ENCODE data around the gene ZNF497. TPM values are rescaled to one million over a fixed set of nuclear protein-coding genes. Genes with fewer than 3 reads are reported as not detected.

ZNF497 gene
- total and polyA plus RNA-seq, 2 of the 13 experiments (the other 11 are each of a cell fraction or from before 2014, with no cell fraction given): 1.5 to 1.9 TPM

DNA sequence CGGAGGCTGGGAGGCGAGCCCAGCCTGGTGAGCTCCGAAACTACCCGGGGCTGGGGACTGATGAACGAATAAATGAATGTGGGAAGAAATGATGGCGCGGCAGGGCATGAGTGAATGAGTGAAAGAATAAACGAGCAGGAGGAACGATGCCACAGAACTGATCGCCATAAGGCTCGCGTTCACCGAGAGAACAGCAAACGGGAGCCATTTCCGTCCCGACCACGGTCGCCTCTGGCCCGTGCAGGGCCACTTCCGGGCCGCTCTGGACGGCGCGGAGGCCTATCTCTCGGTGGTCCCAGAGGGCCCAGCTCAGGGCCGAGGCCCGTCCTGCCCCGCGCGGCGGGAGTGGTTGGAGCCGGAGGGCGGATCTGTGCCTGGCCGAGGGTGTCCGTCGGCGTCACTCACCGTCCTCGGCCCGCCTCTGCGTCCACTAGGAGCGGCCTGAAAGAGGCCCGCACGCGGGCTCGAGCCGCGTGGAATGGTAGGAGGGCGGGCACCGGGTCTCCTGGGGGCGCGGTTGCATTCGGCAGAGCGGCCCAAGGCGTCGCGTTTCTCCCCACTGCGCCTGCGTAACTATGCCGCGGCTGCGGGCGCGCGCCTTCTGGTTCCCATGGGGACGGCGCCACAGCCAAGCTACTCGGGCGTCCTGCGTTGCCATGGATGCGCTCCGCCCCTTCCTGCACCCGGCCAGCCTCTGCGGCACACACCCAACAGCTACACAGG lies at the start of gene ZNF497 (continued):
- TF ChIP-seq, protein P1, sequence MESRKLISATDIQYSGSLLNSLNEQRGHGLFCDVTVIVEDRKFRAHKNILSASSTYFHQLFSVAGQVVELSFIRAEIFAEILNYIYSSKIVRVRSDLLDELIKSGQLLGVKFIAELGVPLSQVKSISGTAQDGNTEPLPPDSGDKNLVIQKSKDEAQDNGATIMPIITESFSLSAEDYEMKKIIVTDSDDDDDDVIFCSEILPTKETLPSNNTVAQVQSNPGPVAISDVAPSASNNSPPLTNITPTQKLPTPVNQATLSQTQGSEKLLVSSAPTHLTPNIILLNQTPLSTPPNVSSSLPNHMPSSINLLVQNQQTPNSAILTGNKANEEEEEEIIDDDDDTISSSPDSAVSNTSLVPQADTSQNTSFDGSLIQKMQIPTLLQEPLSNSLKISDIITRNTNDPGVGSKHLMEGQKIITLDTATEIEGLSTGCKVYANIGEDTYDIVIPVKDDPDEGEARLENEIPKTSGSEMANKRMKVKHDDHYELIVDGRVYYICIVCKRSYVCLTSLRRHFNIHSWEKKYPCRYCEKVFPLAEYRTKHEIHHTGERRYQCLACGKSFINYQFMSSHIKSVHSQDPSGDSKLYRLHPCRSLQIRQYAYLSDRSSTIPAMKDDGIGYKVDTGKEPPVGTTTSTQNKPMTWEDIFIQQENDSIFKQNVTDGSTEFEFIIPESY (CRISPR knock-in tag; IDR thresholded peaks at IDR 0.05): no peak
- TF ChIP-seq ZNF615 (CRISPR knock-in tag; IDR thresholded peaks at IDR 0.05; ENCODE audit: borderline replicate concordance): 0 out of 2 replicates have a peak, but pooled peaks have one; percentile 38
- peak; percentile 93 for TF ChIP-seq POLR2G (IDR thresholded peaks at IDR 0.05; ENCODE audit: low read depth, low read length)
- no peak for TF ChIP-seq ARNT (IDR thresholded peaks at IDR 0.05)
- TF ChIP-seq, protein P2, sequence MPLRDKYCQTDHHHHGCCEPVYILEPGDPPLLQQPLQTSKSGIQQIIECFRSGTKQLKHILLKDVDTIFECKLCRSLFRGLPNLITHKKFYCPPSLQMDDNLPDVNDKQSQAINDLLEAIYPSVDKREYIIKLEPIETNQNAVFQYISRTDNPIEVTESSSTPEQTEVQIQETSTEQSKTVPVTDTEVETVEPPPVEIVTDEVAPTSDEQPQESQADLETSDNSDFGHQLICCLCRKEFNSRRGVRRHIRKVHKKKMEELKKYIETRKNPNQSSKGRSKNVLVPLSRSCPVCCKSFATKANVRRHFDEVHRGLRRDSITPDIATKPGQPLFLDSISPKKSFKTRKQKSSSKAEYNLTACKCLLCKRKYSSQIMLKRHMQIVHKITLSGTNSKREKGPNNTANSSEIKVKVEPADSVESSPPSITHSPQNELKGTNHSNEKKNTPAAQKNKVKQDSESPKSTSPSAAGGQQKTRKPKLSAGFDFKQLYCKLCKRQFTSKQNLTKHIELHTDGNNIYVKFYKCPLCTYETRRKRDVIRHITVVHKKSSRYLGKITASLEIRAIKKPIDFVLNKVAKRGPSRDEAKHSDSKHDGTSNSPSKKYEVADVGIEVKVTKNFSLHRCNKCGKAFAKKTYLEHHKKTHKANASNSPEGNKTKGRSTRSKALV (CRISPR knock-in tag; IDR thresholded peaks at IDR 0.05): peak; percentile 84
- TF ChIP-seq GATAD1 (CRISPR knock-in tag; IDR thresholded peaks at IDR 0.05): peak; percentile 94
- TF ChIP-seq RXRB (CRISPR knock-in tag; IDR thresholded peaks at IDR 0.05; ENCODE audit: borderline replicate concordance): peak; percentile 30; the same call in 1 of the 2 replicates
- peak; percentile 95 for TF ChIP-seq HDAC1 (CRISPR knock-in tag; IDR thresholded peaks at IDR 0.05)
- 0 out of 2 replicates have a peak, but pooled peaks have one; percentile 77 for TF ChIP-seq ZNF33A (CRISPR knock-in tag; IDR thresholded peaks at IDR 0.05; ENCODE audit: borderline replicate concordance)
- TF ChIP-seq, protein P3, sequence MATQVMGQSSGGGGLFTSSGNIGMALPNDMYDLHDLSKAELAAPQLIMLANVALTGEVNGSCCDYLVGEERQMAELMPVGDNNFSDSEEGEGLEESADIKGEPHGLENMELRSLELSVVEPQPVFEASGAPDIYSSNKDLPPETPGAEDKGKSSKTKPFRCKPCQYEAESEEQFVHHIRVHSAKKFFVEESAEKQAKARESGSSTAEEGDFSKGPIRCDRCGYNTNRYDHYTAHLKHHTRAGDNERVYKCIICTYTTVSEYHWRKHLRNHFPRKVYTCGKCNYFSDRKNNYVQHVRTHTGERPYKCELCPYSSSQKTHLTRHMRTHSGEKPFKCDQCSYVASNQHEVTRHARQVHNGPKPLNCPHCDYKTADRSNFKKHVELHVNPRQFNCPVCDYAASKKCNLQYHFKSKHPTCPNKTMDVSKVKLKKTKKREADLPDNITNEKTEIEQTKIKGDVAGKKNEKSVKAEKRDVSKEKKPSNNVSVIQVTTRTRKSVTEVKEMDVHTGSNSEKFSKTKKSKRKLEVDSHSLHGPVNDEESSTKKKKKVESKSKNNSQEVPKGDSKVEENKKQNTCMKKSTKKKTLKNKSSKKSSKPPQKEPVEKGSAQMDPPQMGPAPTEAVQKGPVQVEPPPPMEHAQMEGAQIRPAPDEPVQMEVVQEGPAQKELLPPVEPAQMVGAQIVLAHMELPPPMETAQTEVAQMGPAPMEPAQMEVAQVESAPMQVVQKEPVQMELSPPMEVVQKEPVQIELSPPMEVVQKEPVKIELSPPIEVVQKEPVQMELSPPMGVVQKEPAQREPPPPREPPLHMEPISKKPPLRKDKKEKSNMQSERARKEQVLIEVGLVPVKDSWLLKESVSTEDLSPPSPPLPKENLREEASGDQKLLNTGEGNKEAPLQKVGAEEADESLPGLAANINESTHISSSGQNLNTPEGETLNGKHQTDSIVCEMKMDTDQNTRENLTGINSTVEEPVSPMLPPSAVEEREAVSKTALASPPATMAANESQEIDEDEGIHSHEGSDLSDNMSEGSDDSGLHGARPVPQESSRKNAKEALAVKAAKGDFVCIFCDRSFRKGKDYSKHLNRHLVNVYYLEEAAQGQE (IDR thresholded peaks at IDR 0.05; ENCODE audit: borderline replicate concordance in 1 of 2, low read depth in 1 of 2, low read length in 2 of 2): no peak
- TF ChIP-seq, protein P4, sequence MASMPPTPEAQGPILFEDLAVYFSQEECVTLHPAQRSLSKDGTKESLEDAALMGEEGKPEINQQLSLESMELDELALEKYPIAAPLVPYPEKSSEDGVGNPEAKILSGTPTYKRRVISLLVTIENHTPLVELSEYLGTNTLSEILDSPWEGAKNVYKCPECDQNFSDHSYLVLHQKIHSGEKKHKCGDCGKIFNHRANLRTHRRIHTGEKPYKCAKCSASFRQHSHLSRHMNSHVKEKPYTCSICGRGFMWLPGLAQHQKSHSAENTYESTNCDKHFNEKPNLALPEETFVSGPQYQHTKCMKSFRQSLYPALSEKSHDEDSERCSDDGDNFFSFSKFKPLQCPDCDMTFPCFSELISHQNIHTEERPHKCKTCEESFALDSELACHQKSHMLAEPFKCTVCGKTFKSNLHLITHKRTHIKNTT (CRISPR knock-in tag; IDR thresholded peaks at IDR 0.05): no peak
- peak; percentile 68; the same call in 1 of the 2 replicates for TF ChIP-seq ZMYM2 (CRISPR knock-in tag; IDR thresholded peaks at IDR 0.05)
- TF ChIP-seq SUZ12 (IDR thresholded peaks at IDR 0.05; ENCODE audit: low read depth, low read length): no peak
- TF ChIP-seq SAFB2 (CRISPR knock-in tag; IDR thresholded peaks at IDR 0.05; ENCODE audit: borderline replicate concordance, low read depth): no peak
- TF ChIP-seq, protein P5, sequence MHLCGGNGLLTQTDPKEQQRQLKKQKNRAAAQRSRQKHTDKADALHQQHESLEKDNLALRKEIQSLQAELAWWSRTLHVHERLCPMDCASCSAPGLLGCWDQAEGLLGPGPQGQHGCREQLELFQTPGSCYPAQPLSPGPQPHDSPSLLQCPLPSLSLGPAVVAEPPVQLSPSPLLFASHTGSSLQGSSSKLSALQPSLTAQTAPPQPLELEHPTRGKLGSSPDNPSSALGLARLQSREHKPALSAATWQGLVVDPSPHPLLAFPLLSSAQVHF (CRISPR knock-in tag; IDR thresholded peaks at IDR 0.05): 0 out of 2 replicates have a peak, but pooled peaks have one; percentile 38
- no peak for TF ChIP-seq MAFF (IDR thresholded peaks at IDR 0.05; ENCODE audit: low read depth, low read length)
- TF ChIP-seq SOX5 (CRISPR knock-in tag; IDR thresholded peaks at IDR 0.05; ENCODE audit: borderline replicate concordance): peak; percentile 36; the same call in 1 of the 2 replicates
- peak; percentile 92 for TF ChIP-seq DMAP1 (CRISPR knock-in tag; IDR thresholded peaks at IDR 0.05)
